DOHH2 (cell line): ENCODE data around the gene BNC2.
"Not testable (repeated sequence)": the region's sequence is repeated elsewhere in the genome, so short reads cannot be mapped to it uniquely, and the experiment has no call there.

ENCODE experiments used
- H3F3A ChIP-seq: fragments of 200-600 bp; sonication (generic), shearing (Covaris generic); 2 replicates; pipeline ENCODE4 v1.6.0; 2016; ENCODE audit warnings: antibody characterized with exemption, mild to moderate bottlenecking; ENCODE audit not compliant: control insufficient read depth, insufficient read depth
- H3K27ac ChIP-seq: fragments of 200-600 bp; sonication (generic); 2 replicates; pipeline ENCODE4 v1.5.1; 2014; ENCODE audit warnings: low read depth, mild to moderate bottlenecking, low read length, moderate library complexity
- H3K27me3 ChIP-seq: fragments of 200-600 bp; sonication (generic); 2 replicates; pipeline ENCODE4 v1.6.1; 2014; ENCODE audit warnings: mild to moderate bottlenecking, low read length, mixed read lengths; ENCODE audit not compliant: control insufficient read depth
- H3K36me3 ChIP-seq: fragments of 200-600 bp; sonication (generic); 2 replicates; pipeline ENCODE4 v1.6.1; 2014; ENCODE audit warnings: mild to moderate bottlenecking, low read length, moderate library complexity, mixed read lengths; ENCODE audit not compliant: control insufficient read depth
- H3K4me1 ChIP-seq: fragments of 200-600 bp; sonication (generic); 2 replicates; pipeline ENCODE4 v1.6.1; 2014; ENCODE audit warnings: mild to moderate bottlenecking, low read length, mixed read lengths; ENCODE audit not compliant: control insufficient read depth
- H3K4me2 ChIP-seq: fragments of 200-600 bp; sonication (generic); 2 replicates; pipeline ENCODE4 v1.6.0; 2014; ENCODE audit warnings: mild to moderate bottlenecking, low read length, moderate library complexity
- H3K4me3 ChIP-seq: fragments of 200-600 bp; sonication (generic); 2 replicates; pipeline ENCODE4 v1.5.1; 2014; ENCODE audit warnings: mild to moderate bottlenecking, low read length, mixed read lengths
- H3K79me2 ChIP-seq: fragments of 200-600 bp; sonication (generic); 2 replicates; pipeline ENCODE4 v1.6.1; 2014; ENCODE audit warnings: mild to moderate bottlenecking, low read length, mixed read lengths; ENCODE audit not compliant: control insufficient read depth
- H3K9me2 ChIP-seq: fragments of 200-600 bp; sonication (generic); replicated peaks from 2 replicates; pipeline ENCODE4 v1.6.1; 2014; ENCODE audit warnings: mild to moderate bottlenecking, low read length, mixed read lengths; ENCODE audit not compliant: control insufficient read depth
- H3K9me3 ChIP-seq: fragments of 200-600 bp; sonication (generic); 2 replicates; pipeline ENCODE4 v1.6.1; 2014; ENCODE audit warnings: antibody characterized with exemption, low read length, mixed read lengths; ENCODE audit not compliant: control insufficient read depth, insufficient read depth
- H4K20me1 ChIP-seq: fragments of 200-600 bp; sonication (generic); 2 replicates; pipeline ENCODE4 v1.6.0; 2014; ENCODE audit warnings: low read depth, mild to moderate bottlenecking, antibody characterized with exemption, low read length, moderate library complexity; ENCODE audit not compliant: control insufficient read depth, insufficient read depth
- EZH2phosphoT487 ChIP-seq: fragments of 200-600 bp; sonication (generic); IDR thresholded peaks from 2 replicates; pipeline ENCODE4 v1.6.1; 2017; ENCODE audit warnings: borderline replicate concordance, mild to moderate bottlenecking, antibody characterized with exemption, low read length, moderate library complexity, mixed read lengths
- TF ChIP-seq, protein P1 (sequence below): fragments of 200-600 bp; sonication (generic); IDR thresholded peaks from one replicate; pipeline ENCODE4 v1.5.1; 2014; ENCODE audit warnings: antibody characterized with exemption, mild to moderate bottlenecking, low read depth, low read length; ENCODE audit not compliant: poor library complexity, severe bottlenecking

The BNC2 gene

GRCh38 chr9:16912197-16912596 is 41.7 kb upstream of the BNC2 start:
- Histone ChIP-seq H3K27ac (no peak overlapping the region), H3K4me2 (no peak overlapping the region), H3K9me2 (no peaks in the 10 kb centered on the region), H3K36me3 (no peaks in the 10 kb centered on the region), H4K20me1 (no peaks in the 10 kb centered on the region), H3K9me3 (no peaks in the 10 kb centered on the region; the same call in 1 of the 2 replicates), H3K27me3 (no peaks in the 10 kb centered on the region), H3K4me1 (no peaks in the 10 kb centered on the region), H3K4me3 (no peak overlapping the region), H3K79me2 (no peaks in the 10 kb centered on the region), H3F3A (no peaks in the 10 kb centered on the region)
- no peak for TF ChIP-seq EZH2phosphoT487
- TF ChIP-seq, protein P1, sequence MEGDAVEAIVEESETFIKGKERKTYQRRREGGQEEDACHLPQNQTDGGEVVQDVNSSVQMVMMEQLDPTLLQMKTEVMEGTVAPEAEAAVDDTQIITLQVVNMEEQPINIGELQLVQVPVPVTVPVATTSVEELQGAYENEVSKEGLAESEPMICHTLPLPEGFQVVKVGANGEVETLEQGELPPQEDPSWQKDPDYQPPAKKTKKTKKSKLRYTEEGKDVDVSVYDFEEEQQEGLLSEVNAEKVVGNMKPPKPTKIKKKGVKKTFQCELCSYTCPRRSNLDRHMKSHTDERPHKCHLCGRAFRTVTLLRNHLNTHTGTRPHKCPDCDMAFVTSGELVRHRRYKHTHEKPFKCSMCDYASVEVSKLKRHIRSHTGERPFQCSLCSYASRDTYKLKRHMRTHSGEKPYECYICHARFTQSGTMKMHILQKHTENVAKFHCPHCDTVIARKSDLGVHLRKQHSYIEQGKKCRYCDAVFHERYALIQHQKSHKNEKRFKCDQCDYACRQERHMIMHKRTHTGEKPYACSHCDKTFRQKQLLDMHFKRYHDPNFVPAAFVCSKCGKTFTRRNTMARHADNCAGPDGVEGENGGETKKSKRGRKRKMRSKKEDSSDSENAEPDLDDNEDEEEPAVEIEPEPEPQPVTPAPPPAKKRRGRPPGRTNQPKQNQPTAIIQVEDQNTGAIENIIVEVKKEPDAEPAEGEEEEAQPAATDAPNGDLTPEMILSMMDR: no peak

GRCh38 chr9:16908206-16908605 is 37.7 kb upstream of the BNC2 start:
- H3K9me2 ChIP-seq, H3K36me3 ChIP-seq, H3K4me2 ChIP-seq, H3K27me3 ChIP-seq, H3K27ac ChIP-seq, H3F3A ChIP-seq, H4K20me1 ChIP-seq, H3K4me1 ChIP-seq, H3K79me2 ChIP-seq, H3K4me3 ChIP-seq, H3K9me3 ChIP-seq: not testable (repeated sequence)

DNA sequence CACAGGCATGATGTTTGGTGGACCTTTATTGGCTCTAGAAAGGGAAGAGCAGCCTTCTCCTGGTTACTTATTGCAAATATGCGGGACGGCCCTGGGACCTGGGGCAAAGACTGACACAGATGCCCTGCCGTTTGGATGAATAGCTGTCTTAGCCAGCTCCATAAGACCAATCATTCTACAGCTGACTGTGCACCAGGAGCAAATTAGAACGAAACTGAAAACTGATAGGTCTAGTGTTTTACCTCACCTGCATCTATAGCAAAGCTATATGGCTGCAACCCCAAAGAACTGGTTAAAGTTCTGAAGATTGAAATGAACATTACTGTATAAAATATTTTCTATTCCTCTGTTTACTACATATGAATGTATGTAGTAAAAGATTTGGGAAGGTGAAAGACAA is 34.2 kb upstream of the BNC2 start:
- no peaks in the 10 kb centered on the region for H3K9me2 ChIP-seq
- no peaks in the 10 kb centered on the region for H3K4me1 ChIP-seq
- H4K20me1 ChIP-seq: no peaks in the 10 kb centered on the region
- no peak overlapping the region for H3K4me3 ChIP-seq
- H3K4me2 ChIP-seq: no peak overlapping the region
- TF ChIP-seq EZH2phosphoT487: no peak
- H3K36me3 ChIP-seq: no peaks in the 10 kb centered on the region
- no peak overlapping the region for H3K27ac ChIP-seq
- H3K79me2 ChIP-seq: no peaks in the 10 kb centered on the region
- no peaks in the 10 kb centered on the region for H3F3A ChIP-seq
- H3K27me3 ChIP-seq: no peaks in the 10 kb centered on the region
- no peaks in the 10 kb centered on the region for H3K9me3 ChIP-seq

DNA sequence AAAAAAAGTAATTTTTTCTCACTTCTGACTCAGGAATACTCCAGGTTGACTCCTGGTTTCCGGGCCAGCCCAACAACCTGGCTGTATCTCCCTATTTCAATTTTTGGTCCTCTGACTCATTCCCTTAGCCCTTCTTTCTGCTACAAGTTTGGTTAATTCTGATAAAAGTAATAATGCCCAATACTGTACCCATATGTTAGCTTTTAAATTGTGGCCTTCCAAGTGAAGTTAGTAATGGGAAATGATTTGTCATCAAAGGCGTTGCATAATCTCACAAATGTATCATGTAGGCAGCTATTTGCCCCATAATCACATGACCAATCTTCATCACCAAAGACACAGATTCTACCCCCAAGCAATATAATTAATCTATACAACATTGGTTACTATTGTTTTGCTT is 31.1 kb upstream of the BNC2 start:
- H3K27ac ChIP-seq: no peak overlapping the region
- H3K4me3 ChIP-seq: no peak overlapping the region
- no peaks in the 10 kb centered on the region for H3K9me3 ChIP-seq
- no peaks in the 10 kb centered on the region for H3K27me3 ChIP-seq
- H4K20me1 ChIP-seq: no peaks in the 10 kb centered on the region
- no peak overlapping the region for H3K4me2 ChIP-seq
- H3K4me1 ChIP-seq: no peaks in the 10 kb centered on the region
- H3K79me2 ChIP-seq: no peaks in the 10 kb centered on the region
- H3F3A ChIP-seq: no peaks in the 10 kb centered on the region
- TF ChIP-seq, protein P1: no peak
- TF ChIP-seq EZH2phosphoT487: no peak
- H3K9me2 ChIP-seq: no peaks in the 10 kb centered on the region
- H3K36me3 ChIP-seq: no peaks in the 10 kb centered on the region

- H3K9me3 ChIP-seq: no peaks in the 10 kb centered on the region
- H3K27me3 ChIP-seq: no peaks in the 10 kb centered on the region
- no peak overlapping the region for H3K4me2 ChIP-seq
- H3K27ac ChIP-seq: no peak overlapping the region
- H3K36me3 ChIP-seq: no peaks in the 10 kb centered on the region
- no peaks in the 10 kb centered on the region for H3K9me2 ChIP-seq
- no peaks in the 10 kb centered on the region for H3K79me2 ChIP-seq
- no peaks in the 10 kb centered on the region for H3F3A ChIP-seq
- no peaks in the 10 kb centered on the region for H4K20me1 ChIP-seq
- no peaks in the 10 kb centered on the region for H3K4me1 ChIP-seq
- no peak overlapping the region for H3K4me3 ChIP-seq
- TF ChIP-seq, protein P1: no peak
- no peak for TF ChIP-seq EZH2phosphoT487
Measured at GRCh38 chr9:16899606-16900005, 29.1 kb upstream of the BNC2 start.
